ENCODE results near the gene PRKN.

- TF ChIP-seq CTCF (tag by site-specific recombination; IDR thresholded peaks at IDR 0.05) (no peak), ZNF138 (tag by site-specific recombination; IDR thresholded peaks at IDR 0.05; ENCODE audit: borderline replicate concordance) (no peak), BCL6B (tag by site-specific recombination; IDR thresholded peaks at IDR 0.05) (no peak), ZNF768 (tag by site-specific recombination; IDR thresholded peaks at IDR 0.05) (no peak)
These were observed 1331.8 kb downstream of the PRKN start for GRCh38 chr6:161395716-161396231.
